Endothelial cell of umbilical vein (primary cell): Measurements from ENCODE around the gene DERL2. TPM values are rescaled to one million over a fixed set of nuclear protein-coding genes. Genes with fewer than 3 reads are reported as not detected.

Experiments used
- BruUV-seq: library from RNA; stranded (reverse); fragments of 400-500 nt; replicated peaks from 2 replicates; lab custom pipeline; 2021; lab: Mats Ljungman, UMichigan
- CTCF ChIA-PET: fragments of 300-600, 350-600 bp; sonication (Branson Sonifier 250); formaldehyde crosslinking; loops from one replicate; lab custom pipeline; 2021; ENCODE audit warnings: antibody characterized with exemption, inconsistent platforms; lab: Charles Lee
- POLR2A ChIA-PET: fragments of 300-600, 350-600 bp; sonication (Branson Sonifier 250); formaldehyde crosslinking; loops from one replicate; lab custom pipeline; 2021; ENCODE audit warnings: antibody characterized with exemption, inconsistent platforms; lab: Charles Lee
- DNase-seq: peaks from one replicate; pipeline ENCODE4 v3.0.0-alpha.2; 2011; ENCODE audit warnings: low read depth, low spot score
- FAIRE-seq: peaks from 2 replicates; lab custom pipeline; 2011; peaks lifted over from hg19 to GRCh38; lab: Jason Lieb, UNC
- H2AFZ ChIP-seq: 2 replicates; pipeline ENCODE4 v1.6.0; 2012; ENCODE audit warnings: low read depth, low read length, control low read depth, inconsistent platforms
- H3K27ac ChIP-seq: 2 replicates; pipeline ENCODE4 v1.5.1; 2011; ENCODE audit warnings: low read depth, mild to moderate bottlenecking, control low read depth, low read length, moderate library complexity; ENCODE audit not compliant: insufficient read depth
- H3K27me3 ChIP-seq, 2 experiments: 2 replicates each; pipeline versions ENCODE4 v1.6.0 to v1.6.1; 2011; ENCODE audit warnings: low read length in 2 of 2, mixed read lengths in 1 of 2; ENCODE audit not compliant: control insufficient read depth in 2 of 2, insufficient read depth in 2 of 2
- H3K36me3 ChIP-seq, 2 experiments: 2 replicates in 1 of 2; 3 replicates in 1 of 2; pipeline ENCODE4 v1.5.1; 2011; ENCODE audit warnings: low read length in 2 of 2, mild to moderate bottlenecking in 1 of 2, moderate library complexity in 1 of 2; ENCODE audit not compliant: control insufficient read depth in 2 of 2, insufficient read depth in 2 of 2; ENCODE audit errors: extremely low read depth in 1 of 2
- H3K4me1 ChIP-seq: 3 replicates; pipeline ENCODE4 v1.5.1; 2011; ENCODE audit warnings: mild to moderate bottlenecking, low read length; ENCODE audit not compliant: control insufficient read depth, insufficient read depth; ENCODE audit errors: extremely low read depth
- H3K4me2 ChIP-seq: 2 replicates; pipeline ENCODE4 v1.6.1; 2011; ENCODE audit warnings: low read length, control low read depth, mixed read lengths; ENCODE audit not compliant: insufficient read depth
- H3K4me3 ChIP-seq, 3 experiments: fragments of 200-600 bp in 1 of 3; sonication (generic), shearing (Covaris generic) in 1 of 3; replicated peaks in 1 of 3; 2 replicates each; pipeline ENCODE4 v1.5.1; 2011 to 2016; ENCODE audit warnings: control low read depth in 3 of 3, low read length in 3 of 3, mild to moderate bottlenecking in 2 of 3, inconsistent platforms in 1 of 3, low read depth in 1 of 3, moderate library complexity in 1 of 3; ENCODE audit not compliant: insufficient read depth in 1 of 3
- H3K79me2 ChIP-seq: 2 replicates; pipeline ENCODE4 v1.6.0; 2012; ENCODE audit warnings: low read length, inconsistent platforms; ENCODE audit not compliant: control insufficient read depth, insufficient read depth
- H3K9ac ChIP-seq: replicated peaks from 2 replicates; pipeline ENCODE3; 2011; ENCODE audit warnings: low read length, control low read depth; ENCODE audit not compliant: insufficient read depth; ENCODE audit errors: extremely low read depth
- H3K9me1 ChIP-seq: replicated peaks from 3 replicates; pipeline ENCODE4 v1.6.0; 2011; ENCODE audit warnings: mild to moderate bottlenecking, low read length; ENCODE audit not compliant: control insufficient read depth, insufficient read depth; ENCODE audit errors: extremely low read depth
- H3K9me3 ChIP-seq: replicated peaks from 2 replicates; pipeline ENCODE4 v1.5.1; 2012; ENCODE audit warnings: low read length, inconsistent platforms; ENCODE audit not compliant: control insufficient read depth, insufficient read depth
- H4K20me1 ChIP-seq: replicated peaks from 2 replicates; pipeline ENCODE3; 2011; ENCODE audit warnings: mild to moderate bottlenecking, low read length; ENCODE audit not compliant: control insufficient read depth, insufficient read depth; ENCODE audit errors: extremely low read depth
- EZH2 ChIP-seq: IDR thresholded peaks from 2 replicates; pipeline ENCODE4 v1.6.1; 2012; ENCODE audit warnings: borderline replicate concordance, low read depth, mild to moderate bottlenecking, moderate library complexity, low read length, inconsistent platforms; ENCODE audit not compliant: severe bottlenecking
- FOS ChIP-seq: IDR thresholded peaks from 2 replicates; pipeline ENCODE4 v1.6.1; 2011; ENCODE audit warnings: mild to moderate bottlenecking, low read length, moderate library complexity, borderline replicate concordance; ENCODE audit not compliant: insufficient read depth
- GATA2 ChIP-seq: IDR thresholded peaks from 2 replicates; pipeline ENCODE4 v1.7.0; 2011; ENCODE audit warnings: low read depth, mild to moderate bottlenecking, moderate library complexity, mixed read lengths, low read length; ENCODE audit not compliant: insufficient read length, insufficient read depth
- JUN ChIP-seq: IDR thresholded peaks from 2 replicates; pipeline ENCODE4 v1.6.1; 2011; ENCODE audit warnings: borderline replicate concordance, low read depth; ENCODE audit not compliant: insufficient read length, insufficient read depth
- MYC ChIP-seq: IDR thresholded peaks from one replicate; pipeline ENCODE4 v1.6.1; 2011; ENCODE audit warnings: mild to moderate bottlenecking, low read depth, low read length
- POLR2A ChIP-seq: IDR thresholded peaks from 2 replicates; pipeline ENCODE4 v1.6.1; 2012; ENCODE audit warnings: low read depth, mild to moderate bottlenecking, control low read depth, low read length
- POLR2AphosphoS5 ChIP-seq: IDR thresholded peaks from 2 replicates; pipeline ENCODE4 v1.6.1; 2012; ENCODE audit warnings: low read depth, mild to moderate bottlenecking, control low read depth, low read length, moderate library complexity; ENCODE audit not compliant: insufficient read depth
- dilution Hi-C: fragments of 300-500 bp; cut with MboI; formaldehyde crosslinking; loops from one replicate; pipeline ENCODE4 v1.15.0; 2019; ENCODE audit warnings: low sequenced_read_pairs; ENCODE audit not compliant: extremely low pct_ligation_motif_present
- intact Hi-C: fragments of 100-400 bp; cut with micrococcal nuclease; formaldehyde crosslinking; loops from one replicate; pipeline ENCODE4 v1.10.0; 2022
- polyA plus RNA-seq, 4 experiments: library from polyadenylated mRNA; depleted of rRNA in 3 of 4; stranded (reverse) in 3 of 4; unstranded in 1 of 4; fragments of >200 nt; gene quantifications; 2 replicates each; pipeline versions ENCODE4 v1.2.1 to v1.2.3, GENCODE V29; 2011 to 2012; ENCODE audit warnings: missing spikeins in 1 of 4
- total RNA-seq: library from RNA; stranded (reverse); gene quantifications from 2 replicates; pipeline ENCODE4 v1.2.3, GENCODE V29; 2021
- TF ChIP-seq, protein P1 (sequence below): IDR thresholded peaks from 2 replicates; pipeline ENCODE4 v1.6.1; 2011; ENCODE audit not compliant: insufficient read depth, insufficient read length
- TF ChIP-seq, protein P2 (sequence below), 2 donors: IDR thresholded peaks; 1 replicate in 1 of 2; 2 replicates in 1 of 2; pipeline ENCODE4 v1.5.1; 2011; ENCODE audit warnings: low read length in 2 of 2, mild to moderate bottlenecking in 2 of 2, moderate library complexity in 2 of 2, control low read depth in 1 of 2, inconsistent platforms in 1 of 2, low read depth in 1 of 2; ENCODE audit not compliant: insufficient read depth in 1 of 2; ENCODE audit errors: extremely low read depth in 1 of 2

DERL2 gene
- total and polyA plus RNA-seq, 2 donors (not counting 3 experiments of a cell fraction or from before 2014, with no cell fraction given) = 84.5 to 117 TPM

DNA sequence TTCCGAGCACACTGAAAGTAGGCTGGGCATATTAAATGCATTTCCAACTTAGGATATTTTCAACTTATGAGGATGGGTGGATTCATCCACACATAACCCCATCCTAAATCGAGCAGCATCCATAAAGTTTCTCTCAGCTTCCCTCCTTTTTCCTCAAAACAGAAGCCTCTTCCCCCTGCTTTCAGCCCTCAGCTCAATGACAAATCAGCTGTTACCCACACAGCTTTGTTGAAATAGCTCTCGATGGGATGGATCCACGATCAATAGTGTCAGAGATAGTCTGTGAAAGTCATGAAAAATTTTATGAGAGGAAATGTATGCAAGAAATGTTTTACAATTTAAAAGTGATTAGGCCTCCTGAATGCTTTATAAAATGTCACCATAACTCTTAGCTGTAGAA, 19.7 kb downstream of the DERL2 start:
- no peaks in the 10 kb centered on the region for H3K9me1 ChIP-seq
- H4K20me1 ChIP-seq = no peaks in the 10 kb centered on the region
- intact Hi-C loops = no loop called here
- H3K36me3 ChIP-seq = peaks cover 5% of the 10 kb centered on the region in 2 experiments
- dilution Hi-C loops = no loop called here
- peak overlapping the region; percentile 83 for H3K4me2 ChIP-seq
- ChIA-PET CTCF (interaction anchor here (0.9 kb wide), 1 partner anchor 27 kb away, joined by 3 read pairs; the partner anchor contains the start of gene C1QBP), POLR2A (no interaction called here)
- H2AFZ ChIP-seq = no peak overlapping the region
- no peak overlapping the region for H3K4me3 ChIP-seq
- no peaks in the 10 kb centered on the region for H3K27me3 ChIP-seq
- FAIRE-seq (no peak), DNase-seq (no peak)
- no TSS peak for BruUV-seq
- TF ChIP-seq POLR2AphosphoS5 (no peak), EZH2 (no peak), GATA2 (no peak), POLR2A (no peak), FOS (no peak), MYC (no peak), JUN (no peak)
- TF ChIP-seq, protein P1, sequence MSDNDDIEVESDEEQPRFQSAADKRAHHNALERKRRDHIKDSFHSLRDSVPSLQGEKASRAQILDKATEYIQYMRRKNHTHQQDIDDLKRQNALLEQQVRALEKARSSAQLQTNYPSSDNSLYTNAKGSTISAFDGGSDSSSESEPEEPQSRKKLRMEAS = no peak
- TF ChIP-seq, protein P2, sequence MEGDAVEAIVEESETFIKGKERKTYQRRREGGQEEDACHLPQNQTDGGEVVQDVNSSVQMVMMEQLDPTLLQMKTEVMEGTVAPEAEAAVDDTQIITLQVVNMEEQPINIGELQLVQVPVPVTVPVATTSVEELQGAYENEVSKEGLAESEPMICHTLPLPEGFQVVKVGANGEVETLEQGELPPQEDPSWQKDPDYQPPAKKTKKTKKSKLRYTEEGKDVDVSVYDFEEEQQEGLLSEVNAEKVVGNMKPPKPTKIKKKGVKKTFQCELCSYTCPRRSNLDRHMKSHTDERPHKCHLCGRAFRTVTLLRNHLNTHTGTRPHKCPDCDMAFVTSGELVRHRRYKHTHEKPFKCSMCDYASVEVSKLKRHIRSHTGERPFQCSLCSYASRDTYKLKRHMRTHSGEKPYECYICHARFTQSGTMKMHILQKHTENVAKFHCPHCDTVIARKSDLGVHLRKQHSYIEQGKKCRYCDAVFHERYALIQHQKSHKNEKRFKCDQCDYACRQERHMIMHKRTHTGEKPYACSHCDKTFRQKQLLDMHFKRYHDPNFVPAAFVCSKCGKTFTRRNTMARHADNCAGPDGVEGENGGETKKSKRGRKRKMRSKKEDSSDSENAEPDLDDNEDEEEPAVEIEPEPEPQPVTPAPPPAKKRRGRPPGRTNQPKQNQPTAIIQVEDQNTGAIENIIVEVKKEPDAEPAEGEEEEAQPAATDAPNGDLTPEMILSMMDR (IDR thresholded peaks at IDR 0.05; ENCODE audit: extremely low read depth in 1 of 2, insufficient read depth in 1 of 2, low read depth in 1 of 2, low read length in 2 of 2) = no peak
- H3K4me1 ChIP-seq = peaks cover 7% of the 10 kb centered on the region
- H3K27ac ChIP-seq = no peak overlapping the region
- peaks cover 66% of the 10 kb centered on the region for H3K79me2 ChIP-seq
- no peaks in the 10 kb centered on the region for H3K9me3 ChIP-seq
- no peak overlapping the region for H3K9ac ChIP-seq
